Neural cell (in vitro differentiated cells): ENCODE data around the gene ACTBL2. TPM values are rescaled to one million over a fixed set of nuclear protein-coding genes. Genes with fewer than 3 reads are reported as not detected.

ENCODE experiments used
- H2AFZ ChIP-seq: fragments of 200-600, 300-800 bp; sonication (generic), shearing (Covaris generic); 2 replicates; pipeline ENCODE4 v1.6.0; 2014; ENCODE audit warnings: low read depth, mild to moderate bottlenecking, antibody characterized with exemption, low read length, moderate library complexity
- H3F3A ChIP-seq: fragments of 200-600 bp; shearing (Covaris generic); 2 replicates; pipeline ENCODE4 v1.6.1; 2016; ENCODE audit warnings: mild to moderate bottlenecking, moderate library complexity, mixed read lengths, antibody characterized with exemption, low read length; ENCODE audit not compliant: insufficient read depth, poor library complexity, severe bottlenecking
- H3K27ac ChIP-seq: fragments of 200-600, 300-800 bp; sonication (generic), shearing (Covaris generic); 2 replicates; pipeline ENCODE4 v1.5.1; 2014; ENCODE audit warnings: mild to moderate bottlenecking, low read length, moderate library complexity
- H3K27me3 ChIP-seq: fragments of 300-800, 200-600 bp; sonication (generic), shearing (Covaris generic); 2 replicates; pipeline ENCODE4 v1.6.0; 2014; ENCODE audit warnings: mild to moderate bottlenecking, low read depth, low read length, moderate library complexity; ENCODE audit not compliant: insufficient read depth
- H3K36me3 ChIP-seq: fragments of 300-800, 200-600 bp; sonication (generic), shearing (Covaris generic); 2 replicates; pipeline ENCODE4 v1.5.1; 2014; ENCODE audit warnings: mild to moderate bottlenecking, antibody characterized with exemption, low read length, moderate library complexity; ENCODE audit not compliant: insufficient read depth
- H3K4me2 ChIP-seq: fragments of 300-800, 200-600 bp; sonication (generic), shearing (Covaris generic); 2 replicates; pipeline ENCODE4 v1.6.0; 2014; ENCODE audit warnings: mild to moderate bottlenecking, low read length
- H3K4me3 ChIP-seq: fragments of 300-800, 200-600 bp; sonication (generic), shearing (Covaris generic); 2 replicates; pipeline ENCODE4 v1.5.1; 2014; ENCODE audit warnings: mild to moderate bottlenecking, low read length, moderate library complexity
- H3K79me2 ChIP-seq: fragments of 200-600 bp; shearing (Covaris generic); replicated peaks from 2 replicates; pipeline ENCODE4 v1.6.0; 2014; ENCODE audit warnings: mild to moderate bottlenecking, low read length, moderate library complexity; ENCODE audit not compliant: insufficient read depth
- H3K9ac ChIP-seq: fragments of 300-800, 200-600 bp; sonication (generic), shearing (Covaris generic); 2 replicates; pipeline ENCODE4 v1.6.1; 2016; ENCODE audit warnings: mild to moderate bottlenecking, low read length, mixed read lengths
- H3K9me2 ChIP-seq: fragments of 200-600 bp; shearing (Covaris generic); 2 replicates; pipeline ENCODE4 v1.6.1; 2016; ENCODE audit warnings: mild to moderate bottlenecking, low read length, mixed read lengths; ENCODE audit not compliant: insufficient read depth
- H3K9me3 ChIP-seq: fragments of 200-600, 300-800 bp; sonication (generic), shearing (Covaris generic); 2 replicates; pipeline ENCODE4 v1.6.1; 2016; ENCODE audit warnings: mild to moderate bottlenecking, mixed run types, low read length, moderate library complexity, mixed read lengths
- H4K20me1 ChIP-seq: fragments of 200-600 bp; shearing (Covaris generic); 2 replicates; pipeline ENCODE4 v1.6.1; 2016; ENCODE audit warnings: mild to moderate bottlenecking, mixed run types; ENCODE audit not compliant: insufficient read depth
- EP300 ChIP-seq: fragments of 450-650 bp; conservative IDR thresholded peaks from 2 replicates; pipeline ENCODE4 v1.6.1; 2014; ENCODE audit warnings: antibody characterized with exemption, mild to moderate bottlenecking, moderate library complexity; ENCODE audit not compliant: poor library complexity, severe bottlenecking
- EZH2 ChIP-seq: fragments of 200-600, 300-800 bp; shearing (Covaris generic), sonication (generic); IDR thresholded peaks from 2 replicates; pipeline ENCODE4 v1.6.1; 2014; ENCODE audit warnings: antibody characterized with exemption, low read length, borderline replicate concordance, mild to moderate bottlenecking; ENCODE audit not compliant: insufficient read depth, poor library complexity, severe bottlenecking
- MXI1 ChIP-seq: fragments of 450-650 bp; conservative IDR thresholded peaks from 2 replicates; pipeline ENCODE4 v1.6.1; 2014; ENCODE audit warnings: antibody characterized with exemption, mild to moderate bottlenecking; ENCODE audit not compliant: poor library complexity, severe bottlenecking
- POLR2AphosphoS5 ChIP-seq: IDR thresholded peaks from 2 replicates; pipeline ENCODE4 v1.6.1; 2012
- RAD21 ChIP-seq: fragments of 450-650 bp; conservative IDR thresholded peaks from 2 replicates; pipeline ENCODE4 v1.6.1; 2014; ENCODE audit warnings: antibody characterized with exemption, mild to moderate bottlenecking, moderate library complexity
- SMC3 ChIP-seq: fragments of 450-650 bp; conservative IDR thresholded peaks from 2 replicates; pipeline ENCODE4 v1.6.1; 2014; ENCODE audit warnings: antibody characterized with exemption, mild to moderate bottlenecking, moderate library complexity; ENCODE audit not compliant: poor library complexity
- TAF1 ChIP-seq: IDR thresholded peaks from 2 replicates; pipeline ENCODE4 v1.6.1; 2012; ENCODE audit warnings: low read depth
- polyA plus RNA-seq: library from polyadenylated mRNA; depleted of rRNA; stranded (reverse); fragments of >200 nt; gene quantifications from 2 replicates; pipeline ENCODE4 v1.2.3, GENCODE V29; 2014
- TF ChIP-seq, protein P1 (sequence below): IDR thresholded peaks from 2 replicates; pipeline ENCODE4 v1.6.1; 2012; ENCODE audit warnings: borderline replicate concordance
- TF ChIP-seq, protein P2 (sequence below): fragments of 450-650 bp; IDR thresholded peaks from 2 replicates; pipeline ENCODE4 v1.5.1; 2014; ENCODE audit warnings: antibody characterized with exemption, mild to moderate bottlenecking, moderate library complexity; ENCODE audit not compliant: poor library complexity, severe bottlenecking

ACTBL2 gene
- polyA plus RNA-seq, 1 donor from 2014 or later = not detected

DNA sequence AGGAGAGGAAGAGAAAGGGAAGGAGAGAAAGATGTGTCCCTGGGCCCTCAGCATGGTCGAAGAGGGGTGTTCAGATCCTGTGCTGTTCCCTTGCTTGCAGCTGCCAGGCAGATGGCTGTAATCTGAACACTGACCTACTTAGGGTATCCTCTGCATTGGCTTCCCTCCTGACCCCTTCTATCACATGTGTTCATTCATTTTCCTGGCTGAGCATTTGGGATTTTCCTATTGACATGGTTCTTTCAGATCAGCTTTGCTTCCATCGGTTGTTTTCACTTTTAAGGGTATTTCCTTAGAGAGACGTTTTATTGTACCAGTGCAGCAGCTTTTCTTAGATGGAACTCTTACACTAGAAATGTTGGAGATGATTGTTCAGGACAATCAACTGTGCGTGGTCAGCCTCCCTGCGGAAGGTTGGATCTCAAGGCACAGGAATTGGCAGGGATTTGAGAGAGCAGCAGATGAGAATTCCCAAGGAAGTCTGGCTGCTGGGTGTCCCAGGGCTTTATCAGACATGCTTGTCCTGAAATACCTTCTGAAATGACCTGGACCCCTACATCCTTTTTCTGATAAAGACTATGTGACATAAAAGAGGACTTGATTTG lies 26.0 kb downstream of the ACTBL2 start:
- TF ChIP-seq, protein P1, sequence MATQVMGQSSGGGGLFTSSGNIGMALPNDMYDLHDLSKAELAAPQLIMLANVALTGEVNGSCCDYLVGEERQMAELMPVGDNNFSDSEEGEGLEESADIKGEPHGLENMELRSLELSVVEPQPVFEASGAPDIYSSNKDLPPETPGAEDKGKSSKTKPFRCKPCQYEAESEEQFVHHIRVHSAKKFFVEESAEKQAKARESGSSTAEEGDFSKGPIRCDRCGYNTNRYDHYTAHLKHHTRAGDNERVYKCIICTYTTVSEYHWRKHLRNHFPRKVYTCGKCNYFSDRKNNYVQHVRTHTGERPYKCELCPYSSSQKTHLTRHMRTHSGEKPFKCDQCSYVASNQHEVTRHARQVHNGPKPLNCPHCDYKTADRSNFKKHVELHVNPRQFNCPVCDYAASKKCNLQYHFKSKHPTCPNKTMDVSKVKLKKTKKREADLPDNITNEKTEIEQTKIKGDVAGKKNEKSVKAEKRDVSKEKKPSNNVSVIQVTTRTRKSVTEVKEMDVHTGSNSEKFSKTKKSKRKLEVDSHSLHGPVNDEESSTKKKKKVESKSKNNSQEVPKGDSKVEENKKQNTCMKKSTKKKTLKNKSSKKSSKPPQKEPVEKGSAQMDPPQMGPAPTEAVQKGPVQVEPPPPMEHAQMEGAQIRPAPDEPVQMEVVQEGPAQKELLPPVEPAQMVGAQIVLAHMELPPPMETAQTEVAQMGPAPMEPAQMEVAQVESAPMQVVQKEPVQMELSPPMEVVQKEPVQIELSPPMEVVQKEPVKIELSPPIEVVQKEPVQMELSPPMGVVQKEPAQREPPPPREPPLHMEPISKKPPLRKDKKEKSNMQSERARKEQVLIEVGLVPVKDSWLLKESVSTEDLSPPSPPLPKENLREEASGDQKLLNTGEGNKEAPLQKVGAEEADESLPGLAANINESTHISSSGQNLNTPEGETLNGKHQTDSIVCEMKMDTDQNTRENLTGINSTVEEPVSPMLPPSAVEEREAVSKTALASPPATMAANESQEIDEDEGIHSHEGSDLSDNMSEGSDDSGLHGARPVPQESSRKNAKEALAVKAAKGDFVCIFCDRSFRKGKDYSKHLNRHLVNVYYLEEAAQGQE = no peak
- no peak for TF ChIP-seq SMC3
- TF ChIP-seq MXI1 = no peak
- TF ChIP-seq EZH2 = no peak
- no peak for TF ChIP-seq POLR2AphosphoS5
- TF ChIP-seq EP300 = no peak
- TF ChIP-seq, protein P2, sequence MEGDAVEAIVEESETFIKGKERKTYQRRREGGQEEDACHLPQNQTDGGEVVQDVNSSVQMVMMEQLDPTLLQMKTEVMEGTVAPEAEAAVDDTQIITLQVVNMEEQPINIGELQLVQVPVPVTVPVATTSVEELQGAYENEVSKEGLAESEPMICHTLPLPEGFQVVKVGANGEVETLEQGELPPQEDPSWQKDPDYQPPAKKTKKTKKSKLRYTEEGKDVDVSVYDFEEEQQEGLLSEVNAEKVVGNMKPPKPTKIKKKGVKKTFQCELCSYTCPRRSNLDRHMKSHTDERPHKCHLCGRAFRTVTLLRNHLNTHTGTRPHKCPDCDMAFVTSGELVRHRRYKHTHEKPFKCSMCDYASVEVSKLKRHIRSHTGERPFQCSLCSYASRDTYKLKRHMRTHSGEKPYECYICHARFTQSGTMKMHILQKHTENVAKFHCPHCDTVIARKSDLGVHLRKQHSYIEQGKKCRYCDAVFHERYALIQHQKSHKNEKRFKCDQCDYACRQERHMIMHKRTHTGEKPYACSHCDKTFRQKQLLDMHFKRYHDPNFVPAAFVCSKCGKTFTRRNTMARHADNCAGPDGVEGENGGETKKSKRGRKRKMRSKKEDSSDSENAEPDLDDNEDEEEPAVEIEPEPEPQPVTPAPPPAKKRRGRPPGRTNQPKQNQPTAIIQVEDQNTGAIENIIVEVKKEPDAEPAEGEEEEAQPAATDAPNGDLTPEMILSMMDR = no peak
- no peak for TF ChIP-seq TAF1
- TF ChIP-seq RAD21 = no peak
- Histone ChIP-seq H3K9me2 (no peaks in the 10 kb centered on the region), H2AFZ (no peak overlapping the region)

DNA sequence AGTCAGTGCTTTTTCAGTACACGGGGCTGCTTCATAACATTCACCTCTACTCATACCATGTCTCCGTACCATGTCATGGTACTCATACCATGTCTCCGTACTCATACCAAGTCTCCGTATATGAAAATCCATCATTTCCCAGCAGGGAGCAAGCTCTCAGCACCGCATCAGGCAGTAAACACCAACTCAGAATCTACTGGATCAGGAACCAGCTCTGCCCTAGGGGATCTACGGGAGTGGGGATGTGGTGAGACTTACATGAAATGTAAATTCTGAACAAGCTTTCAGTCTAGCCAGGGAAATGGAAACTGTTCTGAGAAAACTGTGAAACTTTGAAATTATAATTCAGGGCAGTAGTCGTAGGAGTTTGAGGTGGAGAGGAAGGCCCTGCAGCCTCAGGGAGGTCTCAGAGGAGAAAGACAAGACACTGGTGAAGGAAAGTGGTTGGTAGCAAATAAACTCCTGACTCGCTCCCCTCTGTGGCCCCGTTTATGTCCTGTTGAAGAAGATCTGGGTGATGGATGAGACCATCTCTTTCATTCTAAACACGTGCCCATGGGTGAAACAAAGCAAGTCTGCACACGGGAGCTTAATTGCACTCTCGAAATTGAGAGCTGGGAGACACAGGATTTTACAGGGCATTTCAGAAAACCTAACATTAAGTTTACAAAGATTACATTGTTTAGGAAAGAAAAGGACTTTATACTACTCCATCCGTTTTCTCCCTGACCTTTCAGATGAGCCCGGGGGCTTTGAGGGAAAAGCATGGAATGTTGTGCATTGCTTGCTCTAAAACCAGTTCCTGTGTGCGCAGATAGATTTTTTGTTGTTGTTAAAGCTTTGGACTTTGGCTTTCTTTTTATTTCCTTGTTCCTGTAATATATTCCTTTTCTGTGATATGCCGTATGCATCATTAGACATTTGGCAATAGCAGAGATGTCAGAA lies 26.8 kb downstream of the ACTBL2 start:
- H3K4me3 ChIP-seq = no peak overlapping the region
- H3F3A ChIP-seq = no peaks in the 10 kb centered on the region
- no peak overlapping the region for H3K9ac ChIP-seq
- no peaks in the 10 kb centered on the region for H3K27me3 ChIP-seq
- no peak overlapping the region for H2AFZ ChIP-seq
- H3K4me2 ChIP-seq = no peak overlapping the region
- H4K20me1 ChIP-seq = no peaks in the 10 kb centered on the region
- H3K9me3 ChIP-seq = no peaks in the 10 kb centered on the region
- H3K36me3 ChIP-seq = no peaks in the 10 kb centered on the region
- TF ChIP-seq EP300 (no peak), TAF1 (no peak), RAD21 (no peak), SMC3 (no peak), POLR2AphosphoS5 (no peak)
- TF ChIP-seq, protein P1 = no peak
- TF ChIP-seq, protein P2 = no peak
- no peaks in the 10 kb centered on the region for H3K9me2 ChIP-seq
- H3K27ac ChIP-seq = no peak overlapping the region
- no peaks in the 10 kb centered on the region for H3K79me2 ChIP-seq

More for the DNA sequence above, 26.0 kb downstream of the ACTBL2 start:
- Histone ChIP-seq H4K20me1 (no peaks in the 10 kb centered on the region), H3K27ac (no peak overlapping the region), H3K27me3 (no peaks in the 10 kb centered on the region), H3K4me3 (no peak overlapping the region), H3F3A (no peaks in the 10 kb centered on the region), H3K79me2 (no peaks in the 10 kb centered on the region), H3K4me2 (no peak overlapping the region), H3K9me3 (no peaks in the 10 kb centered on the region), H3K36me3 (no peaks in the 10 kb centered on the region), H3K9ac (no peak overlapping the region)
